Measurements from ENCODE around the gene MAGEB4.

GRCh38 chrX:30280428-30280827, 38.6 kb downstream of the MAGEB4 start:
- TF ChIP-seq GATA1 (IDR thresholded peaks at IDR 0.05; ENCODE audit: low read depth, low read length): no peak
- no peak for TF ChIP-seq POLR2A (IDR thresholded peaks at IDR 0.05; ENCODE audit: low read length)

All from erythroblast (primary cell).